SJCRH30 (cell line): ENCODE results near the gene TRAF1. TPM values are rescaled to one million over a fixed set of nuclear protein-coding genes. Genes with fewer than 3 reads are reported as not detected.

ENCODE experiments used
- DNase-seq, 2 experiments: peaks; one replicate each; pipeline ENCODE4 v3.0.0-alpha.2; 2015 to 2020
- H3K27ac ChIP-seq: fragments of 250-450 bp; sonication (Bioruptor Pico); 2 replicates; pipeline ENCODE4 v1.5.1; 2020; ENCODE audit warnings: mild to moderate bottlenecking, moderate library complexity
- H3K27me3 ChIP-seq: fragments of 250-450 bp; sonication (Bioruptor Pico); 2 replicates; pipeline ENCODE4 v1.5.1; 2020; ENCODE audit warnings: mild to moderate bottlenecking, moderate library complexity
- H3K36me3 ChIP-seq: fragments of 250-450 bp; sonication (Bioruptor Pico); 2 replicates; pipeline ENCODE4 v1.5.1; 2020; ENCODE audit warnings: mild to moderate bottlenecking, moderate library complexity
- H3K4me1 ChIP-seq: fragments of 250-450 bp; sonication (Bioruptor Pico); 2 replicates; pipeline ENCODE4 v1.5.1; 2020; ENCODE audit warnings: mild to moderate bottlenecking, moderate library complexity
- H3K4me3 ChIP-seq: fragments of 250-450 bp; sonication (Bioruptor Pico); 2 replicates; pipeline ENCODE4 v1.5.1; 2020; ENCODE audit warnings: mild to moderate bottlenecking, moderate library complexity
- H3K9me3 ChIP-seq: fragments of 250-450 bp; sonication (Bioruptor Pico); replicated peaks from 2 replicates; pipeline ENCODE4 v1.5.1; 2020; ENCODE audit warnings: mild to moderate bottlenecking, moderate library complexity
- total RNA-seq: library from RNA; depleted of rRNA; stranded (reverse); fragments of >200 nt; shearing (Covaris generic); gene quantifications from 2 replicates; pipeline ENCODE4 v1.2.3, GENCODE V29; 2014

TRAF1 gene
- total RNA-seq, 1 experiment from 2014 or later = 0.26 TPM

- no peak for DNase-seq
- Histone ChIP-seq H3K27me3 (no peaks in the 10 kb centered on the region), H3K4me1 (peaks cover 26% of the 10 kb centered on the region)
Measured at GRCh38 chr9:120933310-120934055, 6.9 kb upstream of the TRAF1 start.

GRCh38 chr9:120932086-120932823 is 5.7 kb upstream of the TRAF1 start:
- no peak for DNase-seq
- Histone ChIP-seq H3K27me3 (no peaks in the 10 kb centered on the region), H3K4me3 (no peak overlapping the region), H3K9me3 (no peaks in the 10 kb centered on the region), H3K27ac (peak overlapping the region; percentile 73; the same call in 1 of the 2 replicates), H3K36me3 (no peaks in the 10 kb centered on the region), H3K4me1 (peaks cover 26% of the 10 kb centered on the region)

More at GRCh38 chr9:120933310-120934055, 6.9 kb upstream of the TRAF1 start:
- no peak overlapping the region for H3K27ac ChIP-seq
- no peak overlapping the region for H3K4me3 ChIP-seq
- no peaks in the 10 kb centered on the region for H3K36me3 ChIP-seq
- no peaks in the 10 kb centered on the region for H3K9me3 ChIP-seq

- Histone ChIP-seq H3K4me3 (no peak overlapping the region), H3K9me3 (no peaks in the 10 kb centered on the region), H3K36me3 (no peaks in the 10 kb centered on the region), H3K27me3 (no peaks in the 10 kb centered on the region), H3K4me1 (peaks cover 31% of the 10 kb centered on the region), H3K27ac (peak overlapping the region; percentile 73)
- DNase-seq = peak; percentile 45 to 61
Measured at GRCh38 chr9:120931231-120932085, 4.9 kb upstream of the TRAF1 start.

DNA sequence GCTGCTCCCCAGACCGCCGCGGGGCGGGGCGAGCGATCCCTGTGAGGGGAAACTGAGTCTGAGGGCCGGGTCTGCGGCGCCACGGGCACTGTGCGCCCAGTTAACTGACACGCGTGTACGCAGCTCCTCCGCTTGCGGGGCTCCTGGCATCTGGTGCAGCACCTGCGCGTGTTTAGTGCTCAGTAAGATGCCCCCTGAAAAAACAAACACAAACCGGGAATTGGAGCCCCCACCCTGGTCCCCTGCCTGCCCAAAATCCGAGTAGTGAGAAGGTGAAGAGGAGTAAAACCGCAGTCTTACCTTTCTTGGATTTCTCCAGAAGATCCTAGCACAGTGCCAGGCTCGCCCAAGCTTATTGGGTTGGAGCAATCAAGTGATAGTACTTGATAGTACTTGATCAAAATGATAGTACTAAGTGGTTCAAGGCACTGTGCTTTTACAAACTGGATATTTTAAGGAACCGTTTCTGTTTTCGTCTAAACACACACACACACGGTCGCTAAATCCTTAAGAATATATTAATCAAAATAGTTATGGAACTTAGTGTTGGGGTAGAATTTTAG is 2.7 kb upstream of the TRAF1 start:
- Histone ChIP-seq H3K4me3 (no peak overlapping the region), H3K27ac (no peak overlapping the region), H3K4me1 (peaks cover 35% of the 10 kb centered on the region), H3K36me3 (no peaks in the 10 kb centered on the region), H3K27me3 (no peaks in the 10 kb centered on the region), H3K9me3 (no peaks in the 10 kb centered on the region)
- DNase-seq = no peak

DNA sequence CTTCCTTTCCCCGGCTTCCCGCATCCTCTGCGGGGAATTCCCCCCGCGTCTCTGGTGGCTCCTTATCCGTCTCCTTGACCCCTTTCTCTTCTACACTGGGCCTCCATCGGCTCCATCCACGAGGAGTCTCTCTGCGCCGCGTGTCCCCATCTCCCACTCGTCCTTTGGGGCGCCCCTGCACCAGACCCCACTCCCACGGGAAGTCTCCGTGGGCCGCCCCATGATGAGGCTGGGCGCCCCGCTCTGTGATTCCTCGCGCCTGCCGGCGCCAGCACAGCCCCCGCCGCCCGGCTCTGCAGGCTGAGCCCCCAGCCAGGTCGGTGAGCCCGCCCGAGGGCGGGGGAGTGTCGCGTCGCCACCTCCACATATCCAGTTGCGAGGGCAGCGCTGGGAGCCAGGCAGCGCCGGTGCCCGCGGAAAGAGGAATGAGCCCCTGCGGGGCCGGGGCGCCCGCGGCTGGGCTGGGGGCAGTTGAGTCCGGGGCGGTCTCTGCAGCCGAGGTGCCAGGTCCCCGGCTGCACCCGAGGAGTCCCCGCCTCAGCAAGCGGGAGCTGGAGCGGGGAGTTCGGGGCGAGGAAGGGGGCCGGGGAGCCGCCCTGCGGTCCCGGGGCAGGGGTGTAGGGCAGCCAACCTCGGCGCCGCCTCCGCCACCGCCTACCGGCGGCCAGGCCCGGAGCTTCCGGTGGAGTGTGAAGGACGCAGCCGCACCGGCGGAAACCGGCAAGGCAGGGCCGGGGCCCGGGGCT is 2.1 kb upstream of the TRAF1 start:
- Histone ChIP-seq H3K27ac (no peak overlapping the region), H3K9me3 (no peaks in the 10 kb centered on the region), H3K27me3 (no peaks in the 10 kb centered on the region), H3K4me3 (no peak overlapping the region), H3K4me1 (peaks cover 35% of the 10 kb centered on the region), H3K36me3 (no peaks in the 10 kb centered on the region)
- no peak for DNase-seq

- H3K4me3 ChIP-seq = no peak overlapping the region
- peaks cover 35% of the 10 kb centered on the region for H3K4me1 ChIP-seq
Measured at GRCh38 chr9:120928015-120928482, 1.5 kb upstream of the TRAF1 start.

DNA sequence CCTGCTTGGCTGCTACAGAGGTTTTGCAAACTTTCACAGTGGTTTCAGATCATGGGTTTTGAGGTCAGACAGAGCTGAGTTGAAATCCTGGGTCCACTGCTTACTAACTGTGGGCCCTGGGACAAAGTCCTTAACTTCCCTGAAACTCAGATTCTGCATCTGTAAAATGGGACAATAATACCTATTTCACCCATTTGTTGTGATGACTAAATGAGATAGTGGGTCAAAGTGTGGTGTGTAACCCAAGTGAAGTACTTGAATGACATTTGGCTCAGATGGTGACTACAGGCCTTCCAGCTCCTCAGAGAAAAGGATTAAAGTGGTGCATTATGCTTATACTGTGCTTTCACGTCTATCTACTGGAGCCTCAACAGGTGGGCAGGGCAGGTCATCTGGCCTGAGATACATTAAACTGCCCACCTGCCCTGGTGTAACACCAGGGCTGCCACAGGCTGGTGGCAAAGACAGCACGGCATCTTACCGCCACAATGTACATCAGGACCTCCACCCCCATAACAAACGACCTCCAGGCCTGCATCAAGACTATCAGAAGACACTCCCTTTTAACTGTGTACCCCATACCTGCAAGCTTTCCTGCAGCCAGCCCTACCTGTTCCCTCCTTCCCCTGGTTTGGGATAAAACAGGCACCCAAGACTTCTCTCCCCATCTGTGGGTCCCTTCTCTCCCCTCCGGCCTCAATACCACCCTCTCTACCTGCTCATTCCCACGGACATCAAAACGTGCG is 846 bp upstream of the TRAF1 start:
- no peaks in the 10 kb centered on the region for H3K36me3 ChIP-seq
- H3K4me3 ChIP-seq = no peak overlapping the region
- H3K27ac ChIP-seq = no peak overlapping the region
- no peaks in the 10 kb centered on the region for H3K27me3 ChIP-seq
- peaks cover 35% of the 10 kb centered on the region for H3K4me1 ChIP-seq
- H3K9me3 ChIP-seq = no peaks in the 10 kb centered on the region
- DNase-seq = no peak

More at GRCh38 chr9:120928015-120928482, 1.5 kb upstream of the TRAF1 start:
- Histone ChIP-seq H3K36me3 (no peaks in the 10 kb centered on the region), H3K9me3 (no peaks in the 10 kb centered on the region), H3K27me3 (no peaks in the 10 kb centered on the region), H3K27ac (no peak overlapping the region)
- DNase-seq = no peak

DNA sequence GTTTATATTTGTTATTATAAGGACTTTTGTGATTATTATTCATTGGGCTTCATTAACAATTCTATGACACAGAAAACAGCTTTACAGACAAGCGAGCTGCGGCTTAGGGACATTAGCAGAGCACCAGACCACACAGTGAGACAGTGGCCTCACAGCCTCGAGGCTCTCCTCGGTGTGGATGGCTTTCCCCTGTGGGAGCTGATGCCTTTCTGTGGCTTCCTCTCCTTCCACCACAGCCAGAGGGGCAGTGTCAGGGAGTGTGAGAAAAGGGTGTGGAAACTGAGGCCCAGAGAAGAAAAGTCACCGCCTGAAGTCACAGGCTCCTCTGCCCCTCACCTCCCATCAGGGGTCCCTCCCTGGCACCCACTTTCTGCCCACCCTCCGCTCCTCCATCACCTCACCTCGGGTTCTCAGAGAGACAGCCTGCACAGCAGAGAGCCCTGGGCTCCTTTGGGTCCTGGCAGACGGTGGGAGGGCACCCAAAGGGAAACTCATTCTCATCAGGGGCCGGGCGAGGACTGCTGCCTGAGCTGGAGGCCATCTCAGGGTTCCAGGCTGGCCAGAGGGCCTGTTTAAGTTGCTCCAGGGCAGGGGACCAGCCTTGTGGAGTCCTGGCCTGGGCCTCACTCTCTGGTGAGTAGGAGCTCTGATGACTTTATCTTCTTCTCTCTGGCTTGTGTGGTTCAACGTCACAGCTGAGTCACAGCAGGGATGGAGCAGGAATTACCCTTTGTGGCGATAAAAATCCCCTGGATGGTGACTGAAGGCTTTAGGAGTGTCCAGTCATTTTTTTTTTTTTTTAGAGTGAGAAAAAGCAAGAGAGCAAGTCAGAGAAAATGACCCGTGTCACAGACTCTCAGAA is 830 bp downstream of the TRAF1 start:
- Histone ChIP-seq H3K27me3 (no peaks in the 10 kb centered on the region), H3K27ac (no peak overlapping the region), H3K4me3 (no peak overlapping the region), H3K9me3 (no peaks in the 10 kb centered on the region), H3K36me3 (no peaks in the 10 kb centered on the region), H3K4me1 (peaks cover 20% of the 10 kb centered on the region)
- DNase-seq = peak; percentile 56 to 57

- H3K4me1 ChIP-seq = peaks cover 20% of the 10 kb centered on the region
- no peaks in the 10 kb centered on the region for H3K9me3 ChIP-seq
- no peak overlapping the region for H3K27ac ChIP-seq
- DNase-seq = no peak
- H3K4me3 ChIP-seq = no peak overlapping the region
- H3K36me3 ChIP-seq = no peaks in the 10 kb centered on the region
- no peaks in the 10 kb centered on the region for H3K27me3 ChIP-seq
Measured at GRCh38 chr9:120924698-120925534, 1.7 kb downstream of the TRAF1 start.

GRCh38 chr9:120923620-120924328 is 2.8 kb downstream of the TRAF1 start:
- Histone ChIP-seq H3K27me3 (no peaks in the 10 kb centered on the region), H3K27ac (no peak overlapping the region), H3K9me3 (no peaks in the 10 kb centered on the region), H3K4me1 (peaks cover 20% of the 10 kb centered on the region), H3K4me3 (no peak overlapping the region), H3K36me3 (no peaks in the 10 kb centered on the region)
- DNase-seq = no peak

GRCh38 chr9:120922404-120923195 is 4.0 kb downstream of the TRAF1 start:
- H3K36me3 ChIP-seq = no peaks in the 10 kb centered on the region
- H3K4me3 ChIP-seq = no peak overlapping the region
- no peak for DNase-seq
- H3K27ac ChIP-seq = no peak overlapping the region
- H3K9me3 ChIP-seq = no peaks in the 10 kb centered on the region
- no peaks in the 10 kb centered on the region for H3K27me3 ChIP-seq
- H3K4me1 ChIP-seq = peaks cover 20% of the 10 kb centered on the region
